H9 (cell line): ENCODE measurements around the gene GRIK1. TPM values are rescaled to one million over a fixed set of nuclear protein-coding genes. Genes with fewer than 3 reads are reported as not detected.
A peak's percentile ranks its signal among the peaks of the same experiment; 100 is the strongest.

Experiments
- DNase-seq: peaks from one replicate; pipeline ENCODE4 v3.0.0-alpha.2; 2017
- H2AFZ ChIP-seq: one replicate; pipeline ENCODE4 v1.6.1; 2013; ENCODE audit warnings: mild to moderate bottlenecking, low read length, control low read depth, moderate library complexity
- H2AK5ac ChIP-seq: 2 replicates; pipeline ENCODE4 v1.6.1; 2013; ENCODE audit warnings: low read length, control low read depth, mixed read lengths; ENCODE audit not compliant: insufficient read length
- H2BK120ac ChIP-seq: one replicate; pipeline ENCODE4 v1.6.1; 2013; ENCODE audit warnings: low read depth, mild to moderate bottlenecking, low read length, control low read depth, inconsistent platforms; ENCODE audit not compliant: poor library complexity, severe bottlenecking
- H2BK12ac ChIP-seq: 2 replicates; pipeline ENCODE4 v1.6.1; 2013; ENCODE audit warnings: low read length, control low read depth, mixed read lengths, low read depth; ENCODE audit not compliant: insufficient read length
- H2BK15ac ChIP-seq: 2 replicates; pipeline ENCODE4 v1.6.1; 2013; ENCODE audit warnings: low read depth, low read length, control low read depth
- H2BK20ac ChIP-seq: one replicate; pipeline ENCODE4 v1.6.1; 2013; ENCODE audit warnings: low read depth, mild to moderate bottlenecking, low read length, control low read depth, inconsistent platforms; ENCODE audit not compliant: poor library complexity, severe bottlenecking
- H2BK5ac ChIP-seq: 2 replicates; pipeline ENCODE4 v1.6.1; 2013; ENCODE audit warnings: low read length, control low read depth, mixed read lengths; ENCODE audit not compliant: insufficient read length
- H3K14ac ChIP-seq: 2 replicates; pipeline ENCODE4 v1.6.1; 2013; ENCODE audit warnings: low read length, control low read depth; ENCODE audit not compliant: insufficient read depth
- H3K18ac ChIP-seq: 2 replicates; pipeline ENCODE4 v1.6.1; 2013; ENCODE audit warnings: low read depth, mild to moderate bottlenecking, mixed read lengths, low read length, control low read depth; ENCODE audit not compliant: insufficient read length
- H3K23ac ChIP-seq: 2 replicates; pipeline ENCODE4 v1.6.1; 2013; ENCODE audit warnings: low read length, control low read depth, mixed read lengths, low read depth; ENCODE audit not compliant: insufficient read length
- H3K23me2 ChIP-seq: 2 replicates; pipeline ENCODE4 v1.6.1; 2013; ENCODE audit warnings: low read depth, mild to moderate bottlenecking, mixed read lengths, low read length, control low read depth; ENCODE audit not compliant: insufficient read length, poor library complexity, severe bottlenecking
- H3K27ac ChIP-seq: 2 replicates; pipeline ENCODE4 v1.5.1; 2013; ENCODE audit warnings: low read length, control low read depth, mixed read lengths, low read depth; ENCODE audit not compliant: insufficient read length
- H3K27me3 ChIP-seq: 2 replicates; pipeline ENCODE4 v1.6.1; 2013; ENCODE audit warnings: low read length, control low read depth, inconsistent platforms; ENCODE audit not compliant: insufficient read depth
- H3K4ac ChIP-seq: 2 replicates; pipeline ENCODE4 v1.6.1; 2013; ENCODE audit warnings: low read depth, mild to moderate bottlenecking, control low read depth, inconsistent platforms, low read length, moderate library complexity
- H3K4me1 ChIP-seq: 2 replicates; pipeline ENCODE4 v1.6.1; 2013; ENCODE audit warnings: low read length, control low read depth, inconsistent platforms; ENCODE audit not compliant: insufficient read depth
- H3K4me2 ChIP-seq: 2 replicates; pipeline ENCODE4 v1.6.1; 2013; ENCODE audit warnings: low read length, control low read depth, mixed read lengths; ENCODE audit not compliant: insufficient read length, insufficient read depth
- H3K56ac ChIP-seq: 2 replicates; pipeline ENCODE4 v1.6.1; 2013; ENCODE audit warnings: low read depth, mild to moderate bottlenecking, mixed read lengths, low read length, control low read depth; ENCODE audit not compliant: insufficient read length
- H3K79me1 ChIP-seq: 2 replicates; pipeline ENCODE4 v1.6.1; 2013; ENCODE audit warnings: low read depth, mild to moderate bottlenecking, moderate library complexity, low read length, control low read depth, inconsistent platforms; ENCODE audit not compliant: insufficient read depth, poor library complexity, severe bottlenecking
- H3K79me2 ChIP-seq: 2 replicates; pipeline ENCODE4 v1.6.1; 2013; ENCODE audit warnings: low read length, control low read depth, inconsistent platforms; ENCODE audit not compliant: insufficient read depth
- H3K9ac ChIP-seq: 2 replicates; pipeline ENCODE4 v1.6.1; 2013; ENCODE audit warnings: low read length, control low read depth, mixed read lengths; ENCODE audit not compliant: insufficient read length; ENCODE audit errors: extremely low read depth
- H3K9me3 ChIP-seq: one replicate; pipeline ENCODE4 v1.6.1; 2013; ENCODE audit warnings: low read depth, low read length, inconsistent platforms; ENCODE audit not compliant: control insufficient read depth
- H3T11ph ChIP-seq: one replicate; pipeline ENCODE4 v1.6.1; 2013; ENCODE audit warnings: mild to moderate bottlenecking, low read length, control low read depth, inconsistent platforms
- H4K20me1 ChIP-seq: one replicate; pipeline ENCODE4 v1.6.1; 2013; ENCODE audit not compliant: control insufficient read depth, insufficient read length, insufficient read depth
- H4K5ac ChIP-seq: 2 replicates; pipeline ENCODE4 v1.6.1; 2013; ENCODE audit warnings: low read depth, mild to moderate bottlenecking, mixed read lengths, low read length, control low read depth; ENCODE audit not compliant: insufficient read length
- H4K8ac ChIP-seq: replicated peaks from 2 replicates; pipeline ENCODE4 v1.6.1; 2013; ENCODE audit warnings: low read length, control low read depth, mixed read lengths, low read depth; ENCODE audit not compliant: insufficient read length
- H4K91ac ChIP-seq: 2 replicates; pipeline ENCODE4 v1.6.1; 2013; ENCODE audit warnings: low read depth, mild to moderate bottlenecking, moderate library complexity, mixed read lengths, low read length, control low read depth; ENCODE audit not compliant: insufficient read length
- H3K27ac Mint-ChIP-seq, 3 experiments: 2 replicates in 2 of 3; 3 replicates in 1 of 3; pipeline ENCODE4 v1.8.0; 2020 to 2021; ENCODE audit warnings: mixed read lengths in 3 of 3, mild to moderate bottlenecking in 1 of 3, moderate library complexity in 1 of 3
- H3K27me3 Mint-ChIP-seq: 2 replicates; pipeline ENCODE4 v1.8.0; 2021; ENCODE audit warnings: low read depth, mild to moderate bottlenecking, moderate library complexity, mixed read lengths
- H3K36me3 Mint-ChIP-seq, 3 experiments: 2 replicates in 2 of 3; 3 replicates in 1 of 3; pipeline ENCODE4 v1.8.0; 2020 to 2021; ENCODE audit warnings: low read depth in 3 of 3, mixed read lengths in 3 of 3; ENCODE audit not compliant: insufficient read depth in 1 of 3
- H3K4me1 Mint-ChIP-seq, 2 experiments: 2 replicates each; pipeline ENCODE4 v1.8.0; 2020; ENCODE audit warnings: mixed read lengths in 2 of 2
- H3K4me3 Mint-ChIP-seq, 2 experiments: 2 replicates in 1 of 2; 3 replicates in 1 of 2; pipeline ENCODE4 v1.8.0; 2020 to 2021; ENCODE audit warnings: mild to moderate bottlenecking in 2 of 2, mixed read lengths in 2 of 2, moderate library complexity in 1 of 2
- H3K9me3 Mint-ChIP-seq, 2 experiments: 2 replicates in 1 of 2; 3 replicates in 1 of 2; pipeline ENCODE4 v1.8.0; 2020; ENCODE audit warnings: mild to moderate bottlenecking in 2 of 2, mixed read lengths in 2 of 2, moderate library complexity in 1 of 2
- CTCF ChIP-seq: fragments of 200-600 bp; sonication (generic); conservative IDR thresholded peaks from 3 replicates; pipeline ENCODE4 v1.8.0; 2021; ENCODE audit warnings: antibody characterized with exemption, mild to moderate bottlenecking
- WGBS: extraction: QIAGEN DNeasy Blood & Tissue Kit; methylation state at CpG from one replicate; pipeline ENCODE4 v1.1.7; 2013; ENCODE audit warnings: missing lambda C conversion rate, low lambda C conversion rate, mixed read lengths; ENCODE audit not compliant: insufficient read length; ENCODE audit errors: extremely low coverage; 5-methylcytosine and 5-hydroxymethylcytosine counted together
- total RNA-seq: library from RNA; stranded (reverse); gene quantifications from 2 replicates; pipeline ENCODE4 v1.2.1, GENCODE V29; 2021

GRIK1 gene
- total RNA-seq, 1 experiment from 2014 or later, result not detected

GRCh38 chr21:29800056-29800455 is 139.7 kb downstream of the GRIK1 start:
- Histone ChIP-seq H3K79me1 (no peaks in the 10 kb centered on the region), H3K18ac (no peak overlapping the region), H3T11ph (no peak overlapping the region), H3K14ac (no peak overlapping the region), H3K27me3 (no peaks in the 10 kb centered on the region), H4K8ac (no peak overlapping the region), H4K5ac (no peak overlapping the region), H3K9ac (no peak overlapping the region), H4K20me1 (no peaks in the 10 kb centered on the region), H2AFZ (no peak overlapping the region), H2BK20ac (no peak overlapping the region), H3K4me2 (no peak overlapping the region), H3K23me2 (no peaks in the 10 kb centered on the region), H2BK120ac (no peak overlapping the region), H4K91ac (no peak overlapping the region), H2BK15ac (no peak overlapping the region), H3K56ac (no peak overlapping the region), H3K9me3 (no peaks in the 10 kb centered on the region), H2AK5ac (no peak overlapping the region), H2BK12ac (no peak overlapping the region), H2BK5ac (no peak overlapping the region), H3K27ac (no peak overlapping the region), H3K4me1 (no peaks in the 10 kb centered on the region), H3K79me2 (no peaks in the 10 kb centered on the region), H3K4ac (no peak overlapping the region), H3K23ac (no peak overlapping the region)
- peaks cover 24 to 33% of the 10 kb centered on the region in 2 experiments for H3K4me1 Mint-ChIP-seq
- no peak overlapping the region for H3K4me3 Mint-ChIP-seq
- peak overlapping the region; percentile 52 to 70 (median 53); a peak in 4 of 7 replicates for H3K27ac Mint-ChIP-seq
- DNase-seq, result no peak
- no CpG with 5 or more reads among the region's 3 CpGs for WGBS
- no peaks in the 10 kb centered on the region for H3K9me3 Mint-ChIP-seq
- TF ChIP-seq CTCF, result no peak
- H3K36me3 Mint-ChIP-seq, result no peaks in the 10 kb centered on the region
- no peaks in the 10 kb centered on the region for H3K27me3 Mint-ChIP-seq
